Skeletal muscle satellite cell (primary cell): ENCODE measurements around the gene NEK11. TPM values are rescaled to one million over a fixed set of nuclear protein-coding genes. Genes with fewer than 3 reads are reported as not detected.
A peak's percentile ranks its signal among the peaks of the same experiment; 100 is the strongest.

Source experiments
- H3K27me3 ChIP-seq: 2 replicates; pipeline ENCODE4 v1.7.0; 2013; ENCODE audit warnings: low read length; ENCODE audit not compliant: control insufficient read depth, insufficient read depth
- H3K36me3 ChIP-seq: 2 replicates; pipeline ENCODE4 v1.7.0; 2013; ENCODE audit warnings: mild to moderate bottlenecking, control low read depth, low read length; ENCODE audit not compliant: insufficient read depth
- H3K4me1 ChIP-seq: 2 replicates; pipeline ENCODE4 v1.7.0; 2013; ENCODE audit warnings: low read length; ENCODE audit not compliant: control insufficient read depth, insufficient read depth
- H3K4me2 ChIP-seq: 2 replicates; pipeline ENCODE4 v1.7.0; 2013; ENCODE audit warnings: mild to moderate bottlenecking, low read length
- H3K4me3 ChIP-seq: 2 replicates; pipeline ENCODE4 v1.7.0; 2013; ENCODE audit warnings: low read length
- H3K9ac ChIP-seq: 2 replicates; pipeline ENCODE4 v1.7.0; 2013; ENCODE audit warnings: mild to moderate bottlenecking, low read depth, low read length, moderate library complexity
- H3K9me3 ChIP-seq: replicated peaks from 2 replicates; pipeline ENCODE4 v1.7.0; 2013; ENCODE audit warnings: mild to moderate bottlenecking, control low read depth, low read length
- total RNA-seq: library from RNA; depleted of rRNA; stranded (reverse); fragments of >200 nt; gene quantifications from 2 replicates; pipeline ENCODE4 v1.2.3, GENCODE V29; 2012; rRNA removed

Gene NEK11
- total RNA-seq, result 3.1 and 4.3 TPM in 2 replicates

GRCh38 chr3:131026321-131027151 is at the start of gene NEK11, which contains the start of gene ASTE1:
TSS of gene NEK11 (plus strand) at chr3:131026877. CDS start at chr3:131029709, 2,832 bp downstream.
TSS of gene ASTE1 (minus strand) at chr3:131026825. CDS start at chr3:131025306, 1,519 bp downstream.
- no peaks in the 10 kb centered on the region for H3K36me3 ChIP-seq
- peaks cover 14% of the 10 kb centered on the region for H3K4me1 ChIP-seq
- peak within 1 kb of the TSS; percentile 93 for H3K9ac ChIP-seq
- peak within 1 kb of the TSS; percentile 95 for H3K4me3 ChIP-seq
- no peaks in the 10 kb centered on the region for H3K9me3 ChIP-seq
- peak within 1 kb of the TSS; percentile 88 for H3K4me2 ChIP-seq
- no peaks in the 10 kb centered on the region for H3K27me3 ChIP-seq

- Histone ChIP-seq H3K27me3 (no peaks in the 10 kb centered on the region), H3K4me2 (peak overlapping the region; percentile 22), H3K9ac (no peak overlapping the region), H3K9me3 (no peaks in the 10 kb centered on the region), H3K36me3 (peaks cover 18% of the 10 kb centered on the region), H3K4me1 (peaks cover 14% of the 10 kb centered on the region), H3K4me3 (no peak overlapping the region)
These were observed 47.6 kb upstream of the NEK11 start for GRCh38 chr3:130979117-130979516.

GRCh38 chr3:130981469-130981868 is 45.2 kb upstream of the NEK11 start:
- Histone ChIP-seq H3K9me3 (no peaks in the 10 kb centered on the region), H3K4me1 (peaks cover 14% of the 10 kb centered on the region), H3K4me2 (no peak overlapping the region), H3K36me3 (peaks cover 11% of the 10 kb centered on the region), H3K4me3 (no peak overlapping the region), H3K27me3 (no peaks in the 10 kb centered on the region), H3K9ac (no peak overlapping the region)

GRCh38 chr3:130990282-130990681 is 36.4 kb upstream of the NEK11 start:
- H3K36me3 ChIP-seq, result peaks cover 24% of the 10 kb centered on the region
- no peaks in the 10 kb centered on the region for H3K4me1 ChIP-seq
- no peaks in the 10 kb centered on the region for H3K27me3 ChIP-seq
- H3K9ac ChIP-seq, result no peak overlapping the region
- no peak overlapping the region for H3K4me2 ChIP-seq
- H3K4me3 ChIP-seq, result no peak overlapping the region
- no peaks in the 10 kb centered on the region for H3K9me3 ChIP-seq

- no peak overlapping the region for H3K4me3 ChIP-seq
- no peaks in the 10 kb centered on the region for H3K27me3 ChIP-seq
- peaks cover 24% of the 10 kb centered on the region for H3K36me3 ChIP-seq
These were observed 35.6 kb upstream of the NEK11 start for GRCh38 chr3:130991126-130991525.

GRCh38 chr3:130992344-130992743 is 34.3 kb upstream of the NEK11 start:
- no peaks in the 10 kb centered on the region for H3K4me1 ChIP-seq
- H3K4me2 ChIP-seq, result no peak overlapping the region
- H3K4me3 ChIP-seq, result no peak overlapping the region
- H3K9ac ChIP-seq, result no peak overlapping the region
- H3K36me3 ChIP-seq, result peaks cover 31% of the 10 kb centered on the region
- H3K9me3 ChIP-seq, result no peaks in the 10 kb centered on the region
- H3K27me3 ChIP-seq, result no peaks in the 10 kb centered on the region

More at GRCh38 chr3:130991126-130991525, 35.6 kb upstream of the NEK11 start:
- Histone ChIP-seq H3K9ac (no peak overlapping the region), H3K9me3 (no peaks in the 10 kb centered on the region), H3K4me1 (no peaks in the 10 kb centered on the region), H3K4me2 (no peak overlapping the region)

- H3K4me3 ChIP-seq, result no peak overlapping the region
- H3K9ac ChIP-seq, result no peak overlapping the region
- no peak overlapping the region for H3K4me2 ChIP-seq
- H3K36me3 ChIP-seq, result peaks cover 52% of the 10 kb centered on the region
- no peaks in the 10 kb centered on the region for H3K27me3 ChIP-seq
- no peaks in the 10 kb centered on the region for H3K9me3 ChIP-seq
- H3K4me1 ChIP-seq, result no peaks in the 10 kb centered on the region
These were observed 29.4 kb upstream of the NEK11 start for GRCh38 chr3:130997289-130997688.

- H3K36me3 ChIP-seq, result peaks cover 50% of the 10 kb centered on the region
- H3K4me1 ChIP-seq, result no peaks in the 10 kb centered on the region
- H3K27me3 ChIP-seq, result no peaks in the 10 kb centered on the region
- H3K9me3 ChIP-seq, result no peaks in the 10 kb centered on the region
- H3K9ac ChIP-seq, result no peak overlapping the region
- H3K4me3 ChIP-seq, result no peak overlapping the region
- no peak overlapping the region for H3K4me2 ChIP-seq
These were observed 25.6 kb upstream of the NEK11 start for GRCh38 chr3:131001071-131001470.

GRCh38 chr3:131004603-131005002 is 22.1 kb upstream of the NEK11 start:
- Histone ChIP-seq H3K27me3 (no peaks in the 10 kb centered on the region), H3K9ac (no peak overlapping the region), H3K9me3 (no peaks in the 10 kb centered on the region), H3K4me1 (no peaks in the 10 kb centered on the region), H3K36me3 (peaks cover 32% of the 10 kb centered on the region), H3K4me2 (no peak overlapping the region), H3K4me3 (no peak overlapping the region)

- Histone ChIP-seq H3K36me3 (peaks cover 36% of the 10 kb centered on the region), H3K9ac (no peak overlapping the region), H3K27me3 (no peaks in the 10 kb centered on the region), H3K4me2 (no peak overlapping the region), H3K4me3 (no peak overlapping the region), H3K4me1 (no peaks in the 10 kb centered on the region), H3K9me3 (no peaks in the 10 kb centered on the region)
These were observed 19.4 kb upstream of the NEK11 start for GRCh38 chr3:131007256-131007655.

- no peak overlapping the region for H3K4me2 ChIP-seq
- H3K9ac ChIP-seq, result no peak overlapping the region
- no peaks in the 10 kb centered on the region for H3K9me3 ChIP-seq
- H3K27me3 ChIP-seq, result no peaks in the 10 kb centered on the region
- peaks cover 32% of the 10 kb centered on the region for H3K36me3 ChIP-seq
- H3K4me3 ChIP-seq, result no peak overlapping the region
- H3K4me1 ChIP-seq, result no peaks in the 10 kb centered on the region
These were observed 18.9 kb upstream of the NEK11 start for GRCh38 chr3:131007782-131008181.

GRCh38 chr3:131008326-131008725 is 18.4 kb upstream of the NEK11 start:
- Histone ChIP-seq H3K27me3 (no peaks in the 10 kb centered on the region), H3K4me1 (no peaks in the 10 kb centered on the region), H3K9me3 (no peaks in the 10 kb centered on the region), H3K4me3 (no peak overlapping the region), H3K36me3 (peaks cover 34% of the 10 kb centered on the region), H3K9ac (no peak overlapping the region), H3K4me2 (no peak overlapping the region)
